ENCODE measurements around the gene NUDT4B. TPM values are rescaled to one million over a fixed set of nuclear protein-coding genes. Genes with fewer than 3 reads are reported as not detected.
"Not testable (repeated sequence)": the region's sequence is repeated elsewhere in the genome, so short reads cannot be mapped to it uniquely, and the experiment has no call there.

Gene NUDT4B
- total and polyA plus RNA-seq, 5 donors, result 0.63 to 1.2 TPM; not detected in 3

GRCh38 chr1:148738667-148739066 lies 9.9 kb upstream of the NUDT4B start:
- H3K9me3 ChIP-seq (ENCODE audit: control insufficient read depth, low read length); intact Hi-C loops (cut with DNase I); H3K4me1 ChIP-seq (ENCODE audit: control insufficient read depth, insufficient read depth, low read length); ATAC-seq; H3K4me3 ChIP-seq (ENCODE audit: low read length); H3K27ac ChIP-seq (ENCODE audit: low read length); DNase-seq; H3K27me3 ChIP-seq (ENCODE audit: control insufficient read depth, insufficient read depth): not testable (repeated sequence)
- no CpG with 5 or more reads among the region's 6 CpGs for whole genome bisulfite sequencing

GRCh38 chr1:148743200-148743599 lies 5.4 kb upstream of the NUDT4B start:
- H3K4me3 ChIP-seq (ENCODE audit: low read length); H3K27me3 ChIP-seq (ENCODE audit: control insufficient read depth, insufficient read depth); H3K9me3 ChIP-seq (ENCODE audit: control insufficient read depth, low read length); H3K27ac ChIP-seq (ENCODE audit: low read length); DNase-seq; ATAC-seq; H3K4me1 ChIP-seq (ENCODE audit: control insufficient read depth, insufficient read depth, low read length); intact Hi-C loops (cut with DNase I): not testable (repeated sequence)
- WGBS, result no CpG with 5 or more reads among the region's 4 CpGs

GRCh38 chr1:148743726-148744720 lies 4.6 kb upstream of the NUDT4B start:
- peak; percentile 58 to 79 for ATAC-seq

DNA sequence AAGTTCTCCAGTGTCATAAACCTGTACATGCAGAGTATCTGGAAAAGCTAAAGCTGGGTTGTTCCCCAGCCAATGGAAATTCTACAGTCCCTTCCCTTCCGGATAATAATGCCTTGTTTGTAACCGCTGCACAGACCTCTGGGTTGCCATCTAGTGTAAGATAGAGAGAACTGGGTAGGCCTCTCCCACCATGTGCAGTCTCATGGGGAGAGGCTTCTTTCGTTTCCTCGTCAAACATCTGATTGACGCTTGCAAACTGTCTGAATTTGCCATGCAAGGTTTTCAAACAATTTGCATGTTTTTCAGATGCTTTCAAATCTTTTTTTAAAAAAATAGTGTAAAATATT lies 734 bp downstream of the NUDT4B start:
- no CpG with 5 or more reads among the region's 5 CpGs for WGBS
- DNase-seq; intact Hi-C loops (cut with DNase I): not testable (repeated sequence)

More at GRCh38 chr1:148743726-148744720, 4.6 kb upstream of the NUDT4B start:
- H3K27ac ChIP-seq (ENCODE audit: low read length); H3K9me3 ChIP-seq (ENCODE audit: control insufficient read depth, low read length); DNase-seq; H3K27me3 ChIP-seq (ENCODE audit: control insufficient read depth, insufficient read depth); H3K4me1 ChIP-seq (ENCODE audit: control insufficient read depth, insufficient read depth, low read length); H3K4me3 ChIP-seq (ENCODE audit: low read length); intact Hi-C loops (cut with DNase I): not testable (repeated sequence)
- WGBS, result no CpG with 5 or more reads among the region's 9 CpGs

DNA sequence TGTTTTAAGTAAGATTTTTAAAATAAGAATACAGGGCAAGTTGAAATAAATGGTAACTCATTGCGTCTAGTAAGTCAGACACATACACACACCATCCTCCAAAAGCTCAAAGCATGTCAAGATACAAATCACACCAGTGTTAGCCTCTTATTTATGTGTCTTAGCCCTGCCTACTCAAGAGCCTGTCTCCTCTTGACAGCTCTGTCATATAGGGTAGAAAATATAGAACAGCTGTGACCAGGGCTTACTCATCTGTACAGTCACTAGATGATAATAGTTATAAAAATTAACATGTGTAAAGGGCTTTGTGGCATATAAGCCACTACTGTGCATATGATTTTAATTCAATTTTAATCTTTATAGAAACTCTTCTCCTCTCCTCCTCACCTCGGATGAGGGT lies 7.7 kb downstream of the NUDT4B start:
- intact Hi-C loops (cut with DNase I); DNase-seq: not testable (repeated sequence)

More for the DNA sequence above, 734 bp downstream of the NUDT4B start:
- not testable (repeated sequence) for H3K4me1 ChIP-seq (ENCODE audit: control insufficient read depth, insufficient read depth, low read length); H3K27me3 ChIP-seq (ENCODE audit: control insufficient read depth, insufficient read depth); H3K9me3 ChIP-seq (ENCODE audit: control insufficient read depth, low read length); H3K27ac ChIP-seq (ENCODE audit: low read length); H3K4me3 ChIP-seq (ENCODE audit: low read length)
- ATAC-seq, result peak; percentile 98

DNA sequence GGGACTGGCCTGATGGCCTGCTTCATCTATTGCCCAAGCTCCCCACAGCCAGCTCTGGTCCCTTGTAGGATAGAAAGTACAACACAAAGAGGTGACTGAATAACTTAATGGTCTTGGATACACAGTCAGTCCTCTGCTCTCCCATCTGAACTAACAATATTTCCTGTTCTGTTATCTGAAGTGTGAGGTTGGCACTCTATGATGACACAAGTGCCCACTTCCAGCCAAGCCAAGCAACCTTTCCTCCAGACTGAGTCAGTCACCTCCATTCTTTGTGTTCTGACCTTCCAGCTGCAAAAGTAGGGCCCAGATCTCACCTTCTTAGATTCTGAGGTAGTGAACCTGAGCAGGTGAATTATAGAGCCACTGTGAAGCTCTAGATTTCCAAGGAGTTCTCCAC lies 8.9 kb downstream of the NUDT4B start:
- H3K4me1 ChIP-seq (ENCODE audit: control insufficient read depth, insufficient read depth, low read length); H3K27ac ChIP-seq (ENCODE audit: low read length); DNase-seq; H3K9me3 ChIP-seq (ENCODE audit: control insufficient read depth, low read length); H3K4me3 ChIP-seq (ENCODE audit: low read length); H3K27me3 ChIP-seq (ENCODE audit: control insufficient read depth, insufficient read depth); intact Hi-C loops (cut with DNase I): not testable (repeated sequence)
- ATAC-seq, result peak; percentile 35 to 46

More for the DNA sequence above, 7.7 kb downstream of the NUDT4B start:
- not testable (repeated sequence) for H3K27ac ChIP-seq (ENCODE audit: low read length); ATAC-seq; H3K4me1 ChIP-seq (ENCODE audit: control insufficient read depth, insufficient read depth, low read length); H3K4me3 ChIP-seq (ENCODE audit: low read length); H3K9me3 ChIP-seq (ENCODE audit: control insufficient read depth, low read length); H3K27me3 ChIP-seq (ENCODE audit: control insufficient read depth, insufficient read depth)
- no CpG with 5 or more reads among the region's 2 CpGs for WGBS

DNA sequence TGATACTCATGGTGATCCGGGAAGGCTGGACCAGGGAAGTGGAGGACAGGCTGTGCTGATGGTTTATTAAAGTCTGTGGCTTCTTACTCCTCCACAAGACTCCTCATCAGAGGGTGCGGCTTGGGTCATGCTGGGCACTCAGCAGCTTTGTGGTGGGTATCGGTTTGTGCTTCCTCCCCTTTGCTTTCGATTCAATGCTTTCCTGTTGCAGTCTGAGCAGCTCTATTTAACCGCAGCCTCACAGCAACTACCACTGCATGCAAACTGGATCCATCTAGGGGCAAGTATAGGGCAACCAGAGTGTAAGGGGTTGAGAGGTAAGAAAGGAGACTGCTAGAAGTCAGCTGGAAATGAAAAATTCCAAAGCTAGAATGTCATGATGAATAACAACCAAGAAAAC lies 9.8 kb downstream of the NUDT4B start:
- no CpG with 5 or more reads among the region's 5 CpGs for WGBS
- DNase-seq; H3K9me3 ChIP-seq (ENCODE audit: control insufficient read depth, low read length); H3K4me3 ChIP-seq (ENCODE audit: low read length); H3K4me1 ChIP-seq (ENCODE audit: control insufficient read depth, insufficient read depth, low read length); H3K27ac ChIP-seq (ENCODE audit: low read length); H3K27me3 ChIP-seq (ENCODE audit: control insufficient read depth, insufficient read depth); intact Hi-C loops (cut with DNase I): not testable (repeated sequence)
- ATAC-seq, result peak; percentile 61 to 65

DNA sequence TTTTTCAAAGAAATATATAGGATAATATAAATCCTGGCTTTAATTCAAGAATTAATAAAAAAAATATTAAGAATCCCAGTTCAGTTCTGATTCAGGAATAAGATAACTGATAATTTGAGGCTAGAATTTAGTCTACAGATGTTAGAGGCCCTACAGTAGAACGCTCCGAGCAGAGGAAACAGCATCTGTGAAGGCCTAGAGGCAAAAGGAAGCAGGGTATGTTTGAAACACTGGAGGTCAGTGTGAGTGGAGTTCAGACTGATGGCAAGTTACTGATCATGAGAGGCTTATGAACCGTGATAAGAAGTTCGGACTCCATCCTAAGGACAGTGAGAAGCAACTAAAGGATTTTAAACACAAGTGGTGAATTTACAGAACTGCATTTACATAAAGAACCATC lies 10.4 kb downstream of the NUDT4B start:
- H3K9me3 ChIP-seq (ENCODE audit: control insufficient read depth, low read length); H3K27ac ChIP-seq (ENCODE audit: low read length); H3K27me3 ChIP-seq (ENCODE audit: control insufficient read depth, insufficient read depth); H3K4me1 ChIP-seq (ENCODE audit: control insufficient read depth, insufficient read depth, low read length); DNase-seq; intact Hi-C loops (cut with DNase I); H3K4me3 ChIP-seq (ENCODE audit: low read length): not testable (repeated sequence)
- WGBS, result no CpG with 5 or more reads among the region's 4 CpGs
- ATAC-seq, result peak in 1 of 2 donors; percentile 69

- H3K27ac ChIP-seq (ENCODE audit: low read length); intact Hi-C loops (cut with DNase I); H3K4me1 ChIP-seq (ENCODE audit: control insufficient read depth, insufficient read depth, low read length); H3K9me3 ChIP-seq (ENCODE audit: control insufficient read depth, low read length); H3K27me3 ChIP-seq (ENCODE audit: control insufficient read depth, insufficient read depth); H3K4me3 ChIP-seq (ENCODE audit: low read length): not testable (repeated sequence)
- ATAC-seq (peak; percentile 14 to 18), DNase-seq (peak in 1 of 3 donors; percentile 8)
- 77% methylated on average over 2 of the region's 2 CpGs for WGBS
Observed at GRCh38 chr1:148759749-148760148, 11.2 kb downstream of the NUDT4B start.

DNA sequence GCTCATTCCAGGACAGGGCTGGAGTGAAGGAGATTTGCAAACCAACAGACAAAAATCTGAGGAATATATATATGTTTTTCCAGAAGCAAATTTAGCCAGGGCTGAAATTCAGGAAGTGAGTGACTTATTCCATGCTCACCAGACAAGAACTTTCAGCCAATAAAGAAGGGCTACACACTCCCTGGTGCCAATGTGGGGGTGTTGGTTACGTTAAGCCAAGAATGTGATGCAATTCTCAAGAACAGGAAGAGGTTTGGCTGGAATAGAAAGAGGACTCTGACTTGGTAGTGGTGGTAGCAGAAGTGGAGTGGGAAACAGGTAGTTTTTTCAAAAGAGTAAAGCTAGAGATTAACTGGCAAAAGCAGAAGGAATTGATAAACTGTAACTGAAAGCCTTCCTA lies 11.6 kb downstream of the NUDT4B start:
- H3K9me3 ChIP-seq (ENCODE audit: control insufficient read depth, low read length); H3K4me1 ChIP-seq (ENCODE audit: control insufficient read depth, insufficient read depth, low read length); H3K4me3 ChIP-seq (ENCODE audit: low read length); H3K27me3 ChIP-seq (ENCODE audit: control insufficient read depth, insufficient read depth); intact Hi-C loops (cut with DNase I); H3K27ac ChIP-seq (ENCODE audit: low read length); DNase-seq: not testable (repeated sequence)
- ATAC-seq, result peak; percentile 91 to 93
- WGBS, result no CpG with 5 or more reads among the region's 1 CpG

DNA sequence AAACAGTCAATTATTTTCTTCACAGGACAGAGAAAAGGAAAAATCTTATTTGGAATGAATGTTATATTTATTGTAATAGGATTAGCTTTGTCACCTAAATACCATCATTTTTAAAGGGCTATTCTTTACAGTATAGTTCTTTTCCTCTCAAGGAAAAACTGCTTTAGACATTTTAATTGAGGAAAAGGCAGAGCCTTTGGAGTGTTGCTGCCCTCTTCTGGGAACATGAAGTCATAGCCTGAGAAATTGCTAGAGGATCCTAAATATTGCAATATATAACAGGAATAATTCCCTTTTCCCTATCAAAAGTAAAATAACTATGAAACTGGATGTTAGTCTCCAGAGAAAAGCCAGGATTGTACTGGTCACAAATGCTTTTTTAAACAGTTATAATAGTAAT lies 12.8 kb downstream of the NUDT4B start:
- H3K27ac ChIP-seq (ENCODE audit: low read length); H3K4me3 ChIP-seq (ENCODE audit: low read length); H3K27me3 ChIP-seq (ENCODE audit: control insufficient read depth, insufficient read depth); DNase-seq; H3K4me1 ChIP-seq (ENCODE audit: control insufficient read depth, insufficient read depth, low read length); intact Hi-C loops (cut with DNase I); H3K9me3 ChIP-seq (ENCODE audit: control insufficient read depth, low read length): not testable (repeated sequence)
- peak; percentile 33 to 56 for ATAC-seq
